GM21447 (cell line): Measurements from ENCODE around the gene C1orf105.
"Not testable (repeated sequence)": the region's sequence is repeated elsewhere in the genome, so short reads cannot be mapped to it uniquely, and the experiment has no call there.

Experiments used
- ATAC-seq: cut with Tn5 transposase; IDR thresholded peaks from one replicate; pipeline ENCODE4 v1.9.1; 2021; ENCODE audit not compliant: unreplicated experiment

The C1orf105 gene

DNA sequence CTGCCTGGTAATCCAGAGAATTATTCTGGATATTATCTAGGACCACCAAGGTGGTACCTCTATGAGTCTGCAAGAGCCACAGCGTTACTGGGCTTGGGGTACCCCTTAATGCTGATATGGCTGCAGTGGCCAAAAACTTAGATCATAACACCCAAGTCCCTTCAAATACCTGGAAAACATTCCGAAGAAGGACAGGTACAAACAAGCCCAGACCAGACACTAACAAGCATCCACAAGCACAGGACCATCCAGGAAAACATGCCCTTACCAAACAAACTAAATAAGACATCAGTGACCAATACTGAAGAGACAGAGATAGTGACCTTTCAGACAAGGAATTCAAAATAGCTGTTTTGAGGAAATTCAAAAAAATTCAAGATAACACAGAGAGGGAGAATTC lies 2.9 kb downstream of the C1orf105 start:
- ATAC-seq: no peak

DNA sequence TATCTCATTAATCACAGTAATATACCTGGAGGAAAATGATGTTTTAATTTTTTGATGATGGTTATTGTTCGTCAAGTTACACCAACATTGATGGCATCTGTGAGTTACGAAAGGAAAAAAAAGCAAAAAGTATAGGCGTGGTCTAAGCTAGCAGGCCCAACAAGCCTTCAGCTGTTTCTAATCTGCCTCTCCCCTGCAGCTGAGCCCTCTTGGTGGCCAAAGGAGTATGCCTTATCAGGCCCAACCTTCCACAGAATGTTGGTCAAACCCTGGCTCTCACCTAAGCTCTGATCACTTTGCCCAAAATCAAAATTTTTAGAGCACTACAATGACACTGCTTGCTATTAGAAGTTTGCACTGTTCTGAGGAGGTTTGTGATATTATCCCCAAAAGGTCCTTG lies 4.9 kb downstream of the C1orf105 start:
- ATAC-seq: no peak

DNA sequence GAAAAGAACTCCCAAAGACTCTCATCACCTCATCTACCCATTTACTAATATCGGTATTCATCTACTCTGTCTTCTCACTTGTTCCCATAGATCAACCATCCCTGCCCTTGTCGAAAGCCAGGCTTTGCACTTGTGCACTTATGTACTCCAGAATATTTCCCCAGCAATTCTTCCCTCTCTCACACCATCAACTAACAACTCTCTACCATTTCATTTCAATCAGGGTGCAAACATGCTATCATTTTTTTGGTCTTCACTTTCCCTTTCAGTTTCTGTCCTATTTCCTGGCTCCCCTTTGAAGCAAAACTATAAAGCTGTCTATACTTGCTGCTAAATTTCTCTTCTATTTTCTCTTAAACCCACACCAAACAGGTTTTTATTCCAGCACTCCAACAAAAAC lies 6.7 kb downstream of the C1orf105 start:
- no peak for ATAC-seq

DNA sequence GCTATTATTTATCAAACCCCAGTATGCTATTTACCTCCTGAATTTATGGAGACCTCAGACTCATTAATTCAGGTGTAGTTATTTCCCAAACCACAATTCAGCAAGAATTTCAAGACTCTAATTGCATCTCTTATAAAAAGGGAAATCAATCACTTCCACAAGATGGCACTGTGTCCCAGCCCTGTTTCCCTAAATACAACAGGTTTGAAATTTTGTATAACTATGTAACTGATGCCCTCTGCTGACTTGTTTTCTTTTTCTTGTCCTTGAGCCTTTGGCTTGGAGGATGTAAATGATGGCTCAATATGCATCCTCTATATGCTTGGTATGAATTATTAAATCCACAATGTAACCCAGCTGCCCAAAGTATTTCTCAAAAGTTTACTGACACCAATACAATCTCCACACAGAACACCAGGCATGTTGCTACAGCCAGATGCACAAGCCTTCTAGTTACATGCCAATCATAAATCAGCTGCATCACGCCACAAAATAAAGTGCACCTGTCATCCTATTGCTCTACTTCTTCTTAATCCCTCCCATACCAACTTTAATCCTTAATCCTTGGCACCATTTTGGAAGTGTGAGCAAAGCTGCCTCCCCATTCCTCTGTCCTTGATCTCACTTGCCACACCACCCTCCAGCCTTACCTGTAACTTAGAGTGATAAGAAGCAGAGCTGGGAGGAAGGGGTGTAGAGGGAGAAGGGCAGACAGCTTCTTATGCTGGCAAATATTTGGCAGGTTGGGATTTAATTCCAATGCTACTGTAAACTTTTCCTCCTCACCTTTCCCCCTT lies 9.0 kb downstream of the C1orf105 start:
- no peak for ATAC-seq

DNA sequence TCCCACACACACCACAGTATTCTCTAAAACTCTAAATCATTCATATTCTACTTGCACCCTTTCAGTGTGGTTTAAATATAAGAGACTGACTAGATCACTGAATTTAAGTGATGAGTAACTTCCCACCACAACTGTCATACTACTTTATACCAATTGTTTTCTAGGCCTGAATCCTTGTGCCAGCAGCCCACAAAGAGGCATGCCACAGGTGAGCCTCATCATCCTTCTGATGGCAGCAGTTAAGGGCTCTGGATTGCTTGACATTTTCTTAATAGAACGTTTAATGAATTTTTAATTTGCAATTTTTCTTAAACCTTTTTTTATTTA lies 9.6 kb downstream of the C1orf105 start:
- ATAC-seq: no peak

DNA sequence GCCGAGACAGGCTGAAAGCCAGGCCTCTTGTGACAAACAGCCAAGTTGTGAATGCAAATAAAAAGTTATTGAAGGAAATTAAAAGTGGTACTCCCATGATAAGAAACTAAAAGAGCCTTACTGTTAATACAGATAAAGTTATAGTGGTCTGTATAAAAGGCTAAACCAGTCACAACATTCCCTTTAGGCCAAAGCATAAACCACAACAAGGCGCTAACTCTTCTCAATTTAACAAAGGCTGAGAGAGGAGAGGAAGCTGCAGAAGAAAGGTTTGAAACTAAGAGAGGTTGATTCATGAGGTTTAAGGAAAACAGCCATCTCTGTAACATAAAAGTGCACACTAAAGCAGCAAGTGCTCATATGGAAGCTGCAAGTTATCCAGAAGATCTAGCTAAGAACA lies 10.7 kb downstream of the C1orf105 start:
- no peak for ATAC-seq

DNA sequence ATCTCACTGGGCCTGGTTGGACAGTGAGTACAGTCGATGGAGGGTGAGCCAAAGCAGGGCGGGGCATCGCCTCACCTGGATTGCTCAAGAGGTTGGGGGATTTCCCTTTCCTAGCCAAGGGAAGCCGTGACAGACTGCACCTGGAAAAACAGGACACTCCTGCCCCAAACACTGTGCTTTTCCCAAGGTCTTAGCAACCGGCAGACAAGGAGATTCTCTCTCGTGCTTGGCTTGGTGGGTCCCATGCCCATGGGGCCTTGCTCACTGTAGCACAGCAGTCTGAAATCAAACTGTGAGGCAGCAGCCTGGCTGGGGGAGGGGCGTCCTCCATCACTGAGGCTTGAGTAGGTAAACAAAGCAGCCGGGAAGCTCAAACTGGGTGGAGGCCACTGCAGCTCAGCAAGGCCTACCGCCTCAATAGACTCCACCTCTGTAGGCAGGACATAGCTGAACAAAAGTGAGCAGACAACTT lies 11.3 kb downstream of the C1orf105 start:
- ATAC-seq: no peak

DNA sequence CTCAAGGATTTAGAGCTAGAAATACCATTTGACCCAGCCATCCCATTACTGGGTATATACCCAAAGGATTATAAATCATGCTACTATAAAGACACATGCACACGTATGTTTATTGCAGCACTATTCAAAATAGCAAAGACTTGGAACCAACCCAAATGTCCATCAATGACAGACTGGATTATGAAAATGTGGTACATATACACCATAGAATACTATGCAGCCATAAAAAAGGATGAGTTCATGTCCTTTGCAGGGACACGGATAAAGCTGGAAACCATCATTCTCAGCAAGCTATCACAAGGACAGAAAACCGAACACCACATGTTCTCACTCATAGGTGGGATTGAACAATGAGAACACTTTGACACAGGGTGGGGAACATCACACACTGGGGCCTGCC lies 16.7 kb downstream of the C1orf105 start:
- ATAC-seq: not testable (repeated sequence)

DNA sequence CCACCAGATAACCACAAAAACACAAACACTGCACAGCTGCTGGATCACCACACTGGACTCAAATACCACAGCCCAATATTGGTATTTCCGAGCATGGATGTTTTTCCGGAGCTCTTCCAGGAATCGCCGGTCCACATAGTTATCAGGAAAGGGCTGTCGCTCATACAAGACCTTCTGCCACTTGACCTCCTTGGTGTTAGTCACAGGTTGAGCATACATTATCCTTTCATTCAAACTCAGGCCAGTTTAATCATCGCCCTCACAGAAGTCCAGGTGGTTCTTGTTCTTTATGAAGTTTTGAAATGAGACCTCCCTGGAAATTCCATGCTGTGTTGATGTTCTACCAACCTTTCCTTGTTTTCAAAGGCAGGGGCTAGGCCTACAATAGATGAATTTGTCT lies 21.9 kb downstream of the C1orf105 start:
- no peak for ATAC-seq

DNA sequence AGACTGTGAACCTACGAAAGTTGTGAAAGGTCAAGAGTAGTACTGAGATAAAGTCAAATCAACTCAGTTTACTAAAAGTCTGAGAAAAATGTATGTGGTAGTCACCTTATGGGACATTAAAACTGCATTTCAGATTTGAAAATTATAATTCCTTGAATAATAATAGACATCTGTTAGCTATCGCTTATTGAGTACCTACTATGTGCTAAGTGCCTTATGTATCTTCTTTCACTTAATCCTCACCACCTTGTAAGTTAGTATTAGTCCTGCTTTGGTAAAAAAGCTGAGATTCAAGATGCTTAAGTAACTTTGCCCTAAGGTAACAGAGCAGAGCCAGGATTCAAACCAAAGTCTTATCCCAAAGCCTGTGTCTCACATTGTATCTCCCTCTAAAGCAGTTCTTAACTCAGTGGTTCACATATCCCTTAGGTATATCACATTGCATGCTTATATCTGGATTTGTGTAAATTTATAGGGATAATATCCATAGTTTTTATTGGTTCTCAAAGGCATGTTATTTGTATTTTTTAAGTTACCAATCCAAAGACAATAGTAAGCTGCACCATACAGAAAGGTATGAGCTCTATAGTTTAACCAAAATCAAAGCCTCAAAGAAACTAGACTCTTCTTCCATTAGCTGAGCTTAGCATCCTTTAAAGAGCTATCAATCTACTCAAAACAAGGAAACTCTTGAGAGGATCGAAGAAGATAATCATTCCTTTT lies 22.5 kb downstream of the C1orf105 start:
- no peak for ATAC-seq

DNA sequence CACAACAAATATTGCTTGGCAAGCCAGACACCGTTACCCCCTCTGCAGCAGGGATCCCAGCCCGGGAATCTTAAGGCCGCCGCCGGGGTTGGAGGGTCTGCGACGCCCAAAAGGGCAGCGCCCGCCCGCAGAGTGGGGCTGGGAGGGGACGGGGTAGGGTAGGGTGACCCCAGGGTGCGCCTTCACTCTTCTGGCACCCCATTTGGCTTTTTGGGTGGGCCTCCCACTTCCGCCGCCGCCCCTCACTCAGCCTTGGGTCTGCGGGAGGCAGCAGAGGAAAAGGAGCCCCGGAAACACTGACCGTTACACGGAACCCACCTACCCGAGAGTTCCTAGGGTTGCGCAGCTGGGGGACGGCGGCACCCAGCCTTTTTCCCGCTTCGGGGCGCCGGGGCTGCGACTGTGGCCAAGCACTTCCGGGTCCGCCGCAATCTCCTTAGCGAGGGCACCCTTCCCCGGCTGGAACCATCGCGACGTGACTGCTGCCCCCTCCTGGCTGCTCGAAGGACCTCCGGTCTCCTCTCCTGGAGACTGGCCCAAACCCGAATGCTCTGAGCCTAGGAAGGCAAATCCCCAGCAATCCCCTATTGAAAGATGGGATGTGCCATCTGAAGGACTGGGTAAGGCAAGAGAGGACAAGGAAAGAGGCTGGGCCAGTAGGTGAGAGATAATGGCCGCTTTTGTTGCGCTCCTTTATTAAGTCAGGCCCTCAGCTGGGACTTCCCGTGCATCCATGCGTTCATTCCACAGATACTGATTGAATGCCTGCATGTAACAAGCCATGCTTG lies 23.4 kb downstream of the C1orf105 start, which contains the start of gene PIGC:
Gene PIGC, minus strand, starts transcription at position 404 of the 788 bp plus-strand sequence. CDS start 1,447 bp downstream, outside the sequence.
- ATAC-seq: peak; percentile 100

DNA sequence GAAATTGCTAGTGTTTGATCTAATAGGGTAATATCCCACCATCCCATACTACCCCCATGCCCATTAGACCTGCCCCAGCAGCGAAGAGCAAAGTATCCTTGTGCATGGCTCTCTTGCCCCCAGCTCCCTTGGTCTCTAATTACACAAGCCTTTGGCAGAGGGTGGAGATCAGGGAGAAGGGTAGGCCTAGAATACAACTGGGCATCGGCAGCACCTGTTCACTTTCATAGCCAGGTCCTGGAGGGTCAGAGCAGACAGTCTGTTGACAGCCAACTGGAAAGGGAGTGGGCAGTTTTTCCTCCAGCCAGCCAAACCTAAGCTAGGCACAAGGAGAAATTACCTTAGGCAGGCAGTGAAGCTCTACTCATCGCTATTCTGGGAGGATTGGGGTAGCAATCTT lies 26.1 kb downstream of the C1orf105 start:
- no peak for ATAC-seq

DNA sequence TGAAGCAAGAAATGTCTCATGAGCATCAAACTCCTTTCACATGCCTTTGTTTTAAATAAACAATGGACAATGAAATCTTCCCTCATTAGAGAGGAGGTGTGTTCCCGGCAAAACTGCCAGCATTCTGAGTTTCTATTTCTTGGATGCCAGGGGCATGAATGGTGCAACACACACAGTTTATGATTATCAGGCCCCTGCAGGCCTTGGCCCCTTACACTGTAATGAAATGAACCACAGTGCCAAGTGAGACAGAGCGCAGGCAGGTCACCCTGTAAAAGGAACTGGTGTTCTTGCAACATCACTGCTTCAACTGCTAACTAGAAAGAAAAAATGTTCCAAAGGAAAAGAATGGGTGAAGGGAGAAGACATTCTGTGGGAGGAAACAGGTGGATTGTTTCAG lies 27.2 kb downstream of the C1orf105 start:
- ATAC-seq: no peak

DNA sequence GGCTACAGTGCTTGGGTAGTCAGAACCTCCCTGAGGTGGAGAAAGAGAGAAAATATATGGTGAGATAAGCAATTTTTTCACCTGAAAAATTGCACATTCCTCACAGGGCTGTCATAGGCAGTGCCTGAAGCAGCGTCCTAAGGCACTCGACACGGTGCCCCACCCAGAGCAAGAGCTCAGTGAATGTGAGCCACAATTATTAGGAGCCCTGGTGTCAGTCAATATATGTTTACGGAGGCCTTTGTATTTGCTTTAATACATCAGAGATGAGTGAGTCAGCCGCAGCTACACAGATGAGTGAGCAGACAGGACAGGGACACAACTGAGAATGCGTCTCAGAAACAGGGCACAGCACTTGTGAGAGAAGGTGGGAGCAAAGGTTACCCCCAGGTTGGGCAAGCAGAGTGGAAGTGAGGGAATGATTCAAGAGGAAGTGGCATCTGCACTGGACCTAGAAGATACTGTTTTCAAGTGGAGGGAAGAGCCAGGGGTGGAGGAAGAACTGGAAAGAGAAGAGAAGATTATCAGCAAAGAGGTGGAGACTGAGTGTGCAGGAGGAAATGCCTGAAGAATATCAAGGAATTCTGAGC lies 28.6 kb downstream of the C1orf105 start:
- ATAC-seq: no peak

DNA sequence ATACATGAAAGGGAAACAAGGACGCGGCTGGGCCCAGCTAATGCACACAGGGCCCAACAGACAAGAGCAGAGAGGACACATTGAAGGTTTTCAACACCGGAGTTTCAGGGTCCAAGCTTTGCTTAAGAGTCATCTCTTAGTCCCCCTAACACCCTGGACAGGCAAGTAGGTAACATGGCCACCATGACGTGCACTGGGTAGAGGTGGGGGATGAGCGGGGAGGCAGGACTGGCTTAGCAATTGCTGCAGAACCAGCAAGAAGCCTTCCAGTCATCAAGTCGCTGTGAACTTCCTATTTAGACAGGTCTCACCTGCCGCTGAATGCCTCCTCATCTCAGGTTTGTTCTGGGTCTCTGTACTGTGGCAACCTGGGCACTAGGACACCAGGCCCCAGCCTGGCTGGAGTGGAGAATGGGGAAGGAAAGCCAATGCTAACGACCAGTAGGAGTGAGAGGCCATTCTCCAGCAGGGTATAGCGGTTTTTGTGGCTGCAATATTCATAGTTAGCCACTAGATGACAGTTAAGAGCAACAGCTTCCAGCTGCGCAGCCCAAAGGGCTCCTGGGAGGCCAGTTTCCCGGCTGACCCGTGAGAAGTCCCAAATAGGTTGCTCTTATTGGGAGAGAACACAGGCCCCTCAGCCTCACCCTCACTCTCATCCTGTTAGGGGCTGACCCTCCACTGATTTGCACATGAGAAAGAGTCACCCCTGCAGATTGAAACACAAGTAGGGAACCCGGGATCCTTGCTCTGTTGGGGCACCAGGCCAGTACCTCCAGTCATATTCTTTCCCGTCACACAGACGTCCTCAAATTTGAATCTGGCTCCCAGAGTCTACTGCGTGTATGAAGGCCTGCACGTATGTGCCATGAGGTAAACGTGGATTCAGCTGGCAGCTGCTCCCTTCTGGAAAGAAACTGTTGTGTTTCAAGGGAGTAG lies 29.4 kb downstream of the C1orf105 start:
- ATAC-seq: peak; percentile 93

DNA sequence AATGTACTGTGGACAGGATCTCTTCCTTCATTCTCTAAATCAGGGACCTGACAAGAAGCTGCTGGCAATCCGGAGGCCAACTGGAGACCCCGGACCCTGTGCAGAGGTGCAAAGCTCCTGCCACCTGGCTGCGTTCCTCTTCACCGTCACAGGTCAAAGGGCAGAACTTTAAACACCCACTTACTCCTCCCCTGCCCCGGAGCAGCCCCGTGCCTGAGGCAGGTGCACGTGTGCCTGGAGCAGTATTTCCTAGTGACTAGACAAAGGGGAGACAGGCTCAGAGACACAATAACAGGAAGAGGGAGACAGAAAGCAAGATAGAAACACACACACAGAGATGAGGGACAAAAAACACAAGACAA lies 30.0 kb downstream of the C1orf105 start:
- no peak for ATAC-seq

DNA sequence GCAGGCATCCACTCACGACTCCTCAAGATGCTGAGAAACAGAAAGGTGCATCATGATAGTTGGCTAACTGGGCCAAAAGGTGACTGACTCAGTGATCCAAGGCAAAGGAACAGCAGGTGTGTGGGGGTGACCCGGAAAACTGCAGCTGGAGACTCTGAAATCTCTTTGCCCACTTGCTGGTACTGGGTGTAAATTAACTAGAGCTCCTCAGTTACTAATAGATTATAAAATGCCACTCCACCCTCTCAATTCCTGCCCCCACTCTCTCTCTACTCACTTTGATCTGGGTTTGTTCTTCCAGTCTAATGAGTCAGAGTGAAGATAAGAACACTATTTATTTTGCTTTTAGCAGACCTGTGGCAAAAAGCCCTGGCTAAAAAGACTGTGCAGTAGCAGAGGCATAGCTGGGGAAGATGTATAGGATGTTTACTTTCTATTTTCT lies 30.5 kb downstream of the C1orf105 start:
- no peak for ATAC-seq

DNA sequence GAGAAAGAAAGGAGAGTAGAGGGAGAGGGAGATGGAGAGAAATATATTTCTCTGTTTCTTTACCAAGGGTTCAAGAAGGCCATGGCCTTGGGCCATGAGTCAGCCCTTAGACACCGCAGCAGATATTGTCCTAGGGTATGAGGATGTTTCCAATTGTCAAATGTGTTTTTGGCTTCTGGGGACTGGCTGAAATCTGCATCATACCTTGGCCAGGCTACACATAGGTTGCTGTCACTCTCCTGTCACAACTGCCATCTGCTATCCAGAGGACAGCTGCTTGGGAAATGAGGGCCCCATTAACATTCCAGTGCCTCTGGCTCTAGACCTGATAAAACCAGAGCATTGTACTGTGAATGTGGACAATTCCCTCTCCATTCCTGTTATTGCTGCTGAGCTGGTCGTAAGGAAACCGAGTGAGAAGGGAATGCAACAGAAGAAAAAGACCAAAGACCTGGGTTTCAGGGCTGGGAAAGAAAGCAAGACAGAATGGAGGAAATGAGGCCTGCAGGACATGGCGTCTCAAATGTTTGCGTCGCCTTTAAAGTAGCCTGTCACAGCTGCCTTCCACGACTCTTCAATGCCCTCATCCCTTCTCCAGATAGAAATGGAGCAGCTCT lies 32.2 kb downstream of the C1orf105 start:
- no peak for ATAC-seq

DNA sequence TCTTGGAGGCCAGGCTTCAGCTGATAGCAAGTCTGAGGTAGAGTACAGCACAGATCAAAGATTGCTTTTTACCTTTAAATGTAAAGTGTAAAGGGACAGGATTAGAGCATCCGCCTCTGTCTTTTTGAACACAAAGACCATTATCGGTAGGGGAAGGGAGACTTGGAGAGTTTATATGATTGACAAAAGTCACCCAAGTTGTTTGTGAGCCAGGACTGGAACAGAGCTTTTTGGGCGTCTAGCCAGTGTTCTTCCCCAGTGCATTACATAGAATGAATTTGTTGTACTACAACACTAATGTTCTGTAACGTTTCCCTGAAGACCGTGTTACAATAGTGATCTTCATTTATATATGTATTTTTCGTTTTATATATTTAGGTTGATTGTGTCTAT lies 32.7 kb downstream of the C1orf105 start:
- no peak for ATAC-seq

DNA sequence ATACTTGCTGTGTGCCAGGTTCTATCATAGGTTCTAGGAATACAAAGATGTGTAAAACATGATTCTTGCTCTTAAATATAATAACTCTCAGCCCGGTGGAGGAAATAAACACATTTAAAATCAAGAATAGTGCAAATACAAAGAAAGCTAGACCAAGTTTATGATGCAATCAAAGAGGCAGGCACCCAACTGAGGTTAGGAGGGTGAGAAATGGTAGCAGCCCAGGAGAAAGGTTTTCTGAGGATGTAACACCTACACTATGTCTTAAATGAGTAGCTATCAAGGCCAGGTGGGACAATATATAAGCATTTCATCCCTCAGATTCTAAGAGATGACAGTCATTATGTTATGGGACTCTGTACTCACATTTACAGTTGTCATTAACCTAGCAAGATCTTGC lies 33.1 kb downstream of the C1orf105 start:
- no peak for ATAC-seq
